ENCODE results near the gene HSPA9.

HSPA9 gene

DNA sequence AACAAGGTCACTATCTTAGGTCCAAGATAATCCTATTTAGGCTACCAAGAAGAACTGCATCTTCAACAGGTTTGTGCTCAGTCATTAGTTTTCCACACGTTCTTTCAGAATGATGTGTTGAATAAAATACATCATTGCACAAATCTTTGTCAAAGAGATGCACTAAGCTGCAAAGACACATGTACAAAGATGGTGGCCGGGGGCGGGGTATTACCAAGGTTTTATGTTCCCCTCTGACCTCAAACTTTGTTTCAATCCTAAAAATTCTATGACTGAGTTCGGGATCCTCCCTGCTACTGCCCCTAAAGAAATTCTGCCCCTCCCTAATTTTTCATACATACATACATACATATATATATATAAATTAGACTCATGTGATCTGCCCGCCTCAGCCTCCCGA lies 14.2 kb downstream of the HSPA9 start:
- DNase-seq (ENCODE audit: low spot score), result no peak

DNA sequence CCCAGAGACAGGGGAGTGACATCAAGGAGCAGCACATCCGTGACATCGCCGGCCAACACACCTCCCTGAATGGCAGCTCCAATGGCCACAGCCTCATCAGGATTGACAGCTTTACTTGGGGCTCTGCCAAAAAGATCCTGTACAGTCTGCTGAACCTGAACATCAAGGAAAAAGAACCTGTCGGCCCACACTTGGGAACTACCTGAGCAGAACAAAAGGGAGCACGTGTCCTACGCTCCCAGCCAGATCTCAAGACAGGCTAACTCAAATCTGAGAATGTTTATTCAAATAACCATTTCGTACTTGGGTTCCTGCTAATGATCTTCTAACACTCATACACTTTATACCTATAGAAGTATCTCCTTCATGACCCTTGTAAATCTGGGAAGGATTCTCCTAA lies 15.3 kb downstream of the HSPA9 start:
- DNase-seq (ENCODE audit: low spot score), result no peak

DNA sequence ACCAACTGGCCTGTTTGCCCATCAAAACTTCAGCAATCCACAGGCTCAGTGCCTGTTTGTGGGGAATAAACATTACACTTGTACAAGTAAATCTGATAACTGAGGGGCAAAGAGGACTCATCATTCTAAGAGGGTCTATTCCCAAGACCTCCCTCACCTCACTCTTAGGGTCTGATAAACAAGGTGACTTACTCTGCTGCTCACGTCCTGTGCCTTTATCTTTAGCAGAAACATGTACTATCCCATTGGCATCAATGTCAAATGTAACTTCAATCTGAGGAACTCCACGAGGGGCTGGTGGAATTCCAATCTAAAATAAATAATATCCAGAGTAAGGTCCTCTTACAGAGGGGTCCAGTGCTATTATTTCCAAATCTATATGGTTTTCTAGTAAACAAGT lies 17.5 kb downstream of the HSPA9 start:
- DNase-seq (ENCODE audit: low spot score), result no peak

- DNase-seq (ENCODE audit: low spot score), result no peak
Observed at GRCh38 chr5:138554143-138554542, 21.1 kb downstream of the HSPA9 start.

- no peak for DNase-seq (ENCODE audit: low spot score)
Observed at GRCh38 chr5:138553437-138554095, 21.6 kb downstream of the HSPA9 start.

DNA sequence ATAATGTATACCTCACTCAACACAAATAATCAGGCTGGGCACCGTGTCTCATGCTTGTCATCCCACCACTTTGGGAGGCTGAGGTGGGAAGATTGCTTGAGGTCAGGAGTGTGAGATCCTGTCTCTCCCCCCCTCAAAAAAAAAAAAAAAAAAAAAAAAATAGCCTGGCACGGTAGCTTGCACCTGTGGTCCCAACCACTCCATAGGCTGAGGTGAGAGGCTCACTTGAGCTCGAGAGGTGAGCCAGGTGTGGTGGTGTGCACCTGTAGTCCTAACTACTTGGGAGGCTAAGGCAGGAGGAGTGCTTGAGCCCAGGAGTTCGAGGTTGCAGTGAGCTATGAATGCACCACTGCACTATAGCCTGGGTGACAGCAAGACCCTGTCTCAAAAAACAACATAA lies 22.5 kb downstream of the HSPA9 start:
- no peak for DNase-seq (ENCODE audit: low spot score)

- DNase-seq (ENCODE audit: low spot score), result no peak
Observed at GRCh38 chr5:138549414-138549813, 25.8 kb downstream of the HSPA9 start.

- DNase-seq (ENCODE audit: low spot score), result no peak
Observed at GRCh38 chr5:138545919-138546562, 29.2 kb downstream of the HSPA9 start.

- DNase-seq (ENCODE audit: low spot score), result no peak
Observed at GRCh38 chr5:138544181-138545134, 30.7 kb downstream of the HSPA9 start.

GRCh38 chr5:138543730-138544104 lies 31.5 kb downstream of the HSPA9 start:
- DNase-seq (ENCODE audit: low spot score), result no peak

- peak; percentile 100 for DNase-seq (ENCODE audit: low spot score)
Observed at GRCh38 chr5:138542956-138543729, 32.1 kb downstream of the HSPA9 start, which contains the start of gene ETF1. TSS of gene ETF1 (minus strand) at chr5:138543236. CDS start at chr5:138542918, 318 bp downstream.

DNA sequence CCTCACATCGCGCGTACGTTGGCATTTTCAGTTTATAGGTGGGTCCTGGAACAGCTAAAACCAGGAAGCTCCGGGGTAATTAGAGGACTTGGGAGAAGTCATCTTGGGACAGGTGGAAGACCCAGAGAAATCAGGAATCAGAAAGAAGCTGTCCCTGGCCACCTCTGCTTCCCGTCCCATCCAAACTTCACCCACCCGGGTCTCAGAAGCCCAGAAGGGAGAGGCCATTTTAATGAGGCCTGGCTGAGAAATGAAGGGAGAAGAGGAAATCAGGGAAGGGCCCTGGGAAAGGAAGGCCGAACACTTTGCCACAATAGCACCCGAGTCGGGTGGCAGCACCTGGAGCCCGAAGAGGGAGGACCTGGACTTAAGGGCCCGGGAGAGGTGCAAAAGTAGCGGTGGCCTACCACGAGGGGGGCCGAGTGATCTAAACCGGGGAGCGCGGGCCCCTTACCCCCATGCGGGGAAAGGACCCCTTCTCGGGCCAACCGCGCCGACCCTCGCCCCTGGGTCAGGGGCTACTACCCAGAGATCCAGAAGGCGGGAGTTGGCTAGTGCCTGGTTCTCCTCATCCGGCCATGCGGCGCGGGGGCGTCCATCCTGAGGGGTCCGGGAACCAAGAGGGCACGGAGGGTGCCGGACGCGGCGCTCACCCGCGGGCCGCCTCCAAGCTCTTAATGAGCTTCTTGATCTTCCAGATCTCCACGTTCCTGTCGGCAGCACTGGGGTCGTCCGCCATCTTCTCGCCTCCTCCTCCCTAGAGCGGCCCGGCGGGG lies 32.8 kb downstream of the HSPA9 start:
- no peak for DNase-seq (ENCODE audit: low spot score)

DNA sequence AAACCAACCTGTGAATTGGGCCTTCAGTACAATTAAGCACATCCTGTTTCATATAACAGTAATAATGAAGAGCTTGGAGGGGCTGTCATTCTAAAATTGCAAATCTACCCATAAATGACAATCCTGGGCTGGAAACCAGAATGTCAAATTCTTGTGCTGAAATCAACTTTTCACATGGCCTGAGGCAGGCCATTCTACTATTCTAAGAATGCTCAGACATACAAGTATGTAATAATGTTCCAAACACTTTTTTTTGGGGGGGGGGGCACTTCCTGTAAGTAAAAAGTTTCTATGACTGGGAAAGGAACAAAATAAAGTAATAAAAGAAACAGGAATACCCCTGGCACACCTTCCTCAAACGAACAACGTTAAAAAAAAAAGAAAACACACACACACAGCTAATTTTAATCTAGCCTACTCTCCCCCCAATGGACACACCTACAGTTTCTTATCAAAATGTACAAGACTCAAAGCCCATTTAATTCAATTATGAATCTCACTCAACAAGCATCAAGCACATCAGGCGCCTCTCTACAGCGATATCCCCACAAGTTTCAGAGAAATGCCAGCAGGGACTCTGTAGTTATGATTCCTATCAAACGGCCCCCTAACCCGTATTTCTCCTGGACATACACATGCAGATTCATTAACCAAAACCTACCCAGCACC lies 33.6 kb downstream of the HSPA9 start:
- no peak for DNase-seq (ENCODE audit: low spot score)

- no peak for DNase-seq (ENCODE audit: low spot score)
Observed at GRCh38 chr5:138539791-138540190, 35.4 kb downstream of the HSPA9 start.

DNA sequence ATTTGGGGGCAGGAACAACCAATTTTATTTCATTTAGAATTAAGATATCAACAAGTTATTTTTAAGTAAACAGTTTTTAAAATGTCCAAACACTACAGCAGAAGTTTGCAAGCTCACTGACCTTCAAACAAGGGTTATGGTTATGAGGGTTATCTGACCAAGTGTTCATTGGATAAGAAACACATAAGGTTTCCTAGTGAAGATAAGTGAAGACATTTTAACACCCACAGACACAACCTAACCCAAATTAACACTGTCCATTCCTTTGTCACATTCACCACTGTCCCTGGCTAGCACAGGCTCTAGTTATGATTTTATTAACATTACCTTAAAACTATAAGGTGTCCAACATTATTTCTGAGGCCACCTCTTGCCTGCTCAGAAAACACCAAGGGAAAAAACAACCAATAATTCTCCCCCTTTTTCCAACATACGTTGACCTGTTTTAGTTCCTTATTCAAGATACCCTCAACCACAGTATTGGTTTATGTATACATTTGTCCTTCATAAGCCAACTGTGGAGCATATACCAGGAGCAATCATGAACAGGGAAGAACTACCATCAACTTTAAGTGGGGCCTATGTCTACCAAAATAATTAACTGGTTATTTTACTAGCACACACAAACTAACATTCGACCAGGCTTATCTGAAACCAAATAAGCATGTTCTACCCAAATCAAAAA lies 36.1 kb downstream of the HSPA9 start:
- no peak for DNase-seq (ENCODE audit: low spot score)

GRCh38 chr5:138536665-138537315 lies 38.4 kb downstream of the HSPA9 start:
- no peak for DNase-seq (ENCODE audit: low spot score)

GRCh38 chr5:138536215-138536614 lies 39.0 kb downstream of the HSPA9 start:
- DNase-seq (ENCODE audit: low spot score), result no peak

DNA sequence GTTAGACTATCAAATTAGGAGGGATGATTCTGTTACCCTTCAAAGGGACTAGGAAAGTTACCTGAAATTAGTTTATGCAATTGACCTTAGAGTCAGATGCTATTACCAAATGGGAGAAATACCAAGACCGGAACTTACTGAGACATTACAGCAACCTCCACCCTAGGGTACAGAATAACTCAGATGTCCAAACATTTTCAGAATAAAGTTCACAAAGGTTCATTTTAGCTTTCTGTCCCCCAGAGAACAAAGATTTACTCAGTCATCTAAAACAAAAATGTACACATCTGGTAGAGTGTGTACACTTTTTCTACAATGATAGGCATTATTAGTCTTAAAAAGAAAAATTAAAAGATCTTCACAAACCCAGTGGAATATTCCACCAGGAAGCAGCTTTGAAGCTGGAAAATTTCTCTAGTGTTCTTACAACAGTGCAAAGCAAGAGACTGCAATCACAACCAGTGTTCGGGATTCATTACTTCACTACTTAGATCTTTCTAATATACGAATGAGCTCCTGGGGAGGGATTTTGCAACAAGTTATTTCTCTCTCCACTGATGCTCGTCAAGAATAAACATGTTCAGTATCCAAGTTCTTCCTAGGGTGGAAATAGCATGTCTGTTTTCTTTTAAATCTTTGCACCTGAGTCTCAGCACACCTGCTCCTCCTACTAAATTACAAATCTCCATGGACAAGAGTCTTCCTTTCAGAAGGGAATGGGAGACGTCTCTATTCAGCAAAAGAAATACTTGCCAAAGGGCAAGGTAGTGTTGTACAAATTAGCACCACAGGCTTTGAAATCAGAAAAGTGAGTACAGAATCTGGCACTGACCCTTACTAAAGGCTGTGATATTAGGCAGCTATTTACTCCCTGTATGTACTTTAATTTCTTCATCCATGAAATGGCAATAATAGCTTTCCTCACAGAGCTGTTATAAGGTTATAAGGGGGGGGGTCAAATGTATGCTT lies 40.9 kb downstream of the HSPA9 start:
- no peak for DNase-seq (ENCODE audit: low spot score)

Measured in putamen (tissue), 1 donor.